NCI-H82 treated with DMSO at 0.1 percent for 48 hours (cell line): ENCODE measurements around the gene ZKSCAN7.
"Not testable (repeated sequence)": the region's sequence is repeated elsewhere in the genome, so short reads cannot be mapped to it uniquely, and the experiment has no call there.

ENCODE experiments used
- DNase-seq: peaks from one replicate; lab custom pipeline; 2025; ENCODE audit not compliant: unreplicated experiment; lab: John Stamatoyannopoulos, UW

ZKSCAN7 gene

DNA sequence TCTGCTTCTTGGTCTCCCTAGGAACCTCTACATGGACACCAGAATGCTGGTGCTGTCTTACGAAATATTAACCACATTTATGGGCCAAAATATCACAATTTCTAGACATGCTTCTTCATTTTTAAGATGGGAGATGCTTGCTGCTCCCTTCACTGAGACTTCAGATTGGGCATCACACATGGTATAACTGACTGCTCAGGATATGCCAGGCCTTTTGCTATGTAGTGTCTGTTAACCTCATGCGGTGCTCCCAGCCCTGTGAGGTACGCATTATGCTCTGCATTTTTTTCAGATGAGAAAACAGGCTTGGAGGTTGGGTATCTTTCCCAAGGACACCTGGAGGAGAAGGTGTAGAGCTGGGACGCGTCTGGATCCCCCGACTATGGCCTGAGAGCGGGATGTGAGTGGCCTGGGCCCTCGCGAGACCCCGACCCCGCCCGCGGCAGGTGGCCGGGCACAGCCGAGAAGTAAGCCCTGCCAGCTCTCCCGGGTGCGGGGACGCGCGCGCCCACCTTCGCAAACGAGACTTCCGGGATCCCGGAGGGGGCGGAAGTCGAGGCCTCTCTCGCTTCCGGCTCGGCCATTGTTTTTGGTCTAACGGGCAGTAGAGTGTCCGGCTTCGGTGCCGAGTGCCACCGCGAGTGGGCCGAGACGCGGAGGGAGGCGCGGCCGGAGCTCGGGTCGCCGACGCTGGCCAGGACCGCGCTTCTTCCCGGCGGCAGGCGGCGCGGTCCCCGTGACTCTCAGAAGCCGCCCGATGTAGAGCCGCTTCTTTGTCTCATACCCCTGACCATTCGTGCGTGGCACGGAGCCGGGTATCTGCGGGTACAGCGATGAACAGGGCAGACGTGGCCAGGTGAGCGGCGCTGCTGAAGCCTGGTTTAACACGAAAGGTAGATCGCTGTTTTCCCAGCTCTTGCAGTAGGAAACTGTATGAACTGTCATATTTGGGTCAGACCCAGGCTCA, at the start of gene ZKSCAN7:
ZKSCAN7 (plus strand) TSS at position 568 of the 967 bp plus-strand sequence. CDS start 1,855 bp downstream, outside the sequence.
- DNase-seq: no peak

DNA sequence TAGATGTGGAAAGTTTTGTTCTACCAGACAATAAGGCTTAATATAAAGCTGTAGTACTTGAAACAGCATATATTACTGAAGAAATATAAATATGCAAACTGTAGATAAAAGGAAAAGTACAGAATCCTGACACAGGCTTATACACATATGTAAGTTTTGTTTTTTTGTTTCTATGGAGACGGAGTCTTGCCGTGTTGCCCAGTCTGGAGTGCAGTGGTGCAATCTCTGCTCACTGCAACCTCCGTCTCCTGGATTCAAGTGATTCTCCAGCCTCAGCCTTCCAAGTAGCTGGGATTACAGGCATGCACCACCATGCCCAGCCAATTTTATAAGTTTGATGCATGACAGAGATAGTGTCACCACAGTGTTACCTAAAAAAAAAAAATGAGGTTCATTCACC, 48.4 kb upstream of the ZKSCAN7 start:
- DNase-seq: no peak

- DNase-seq: no peak
These were observed 48.0 kb upstream of the ZKSCAN7 start for GRCh38 chr3:44506961-44507360.

GRCh38 chr3:44509393-44509921, 45.5 kb upstream of the ZKSCAN7 start:
- no peak for DNase-seq

GRCh38 chr3:44510000-44510368, 45.0 kb upstream of the ZKSCAN7 start:
- no peak for DNase-seq

DNA sequence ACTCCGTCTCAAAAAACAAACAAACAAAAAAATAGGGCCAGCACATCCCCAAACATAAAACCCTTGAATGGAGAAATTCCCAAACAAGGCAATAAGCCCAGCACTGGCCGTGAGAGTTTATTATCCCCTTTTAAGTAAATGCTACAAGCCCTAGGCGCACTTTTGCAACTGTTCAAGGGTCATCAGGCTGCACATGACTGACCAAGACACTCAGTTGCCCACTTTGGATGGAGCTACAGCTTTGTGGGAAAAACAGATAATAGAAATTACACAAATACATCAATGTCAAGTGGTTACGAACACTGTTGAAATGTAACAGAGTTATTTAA, 43.8 kb upstream of the ZKSCAN7 start:
- DNase-seq: no peak

- no peak for DNase-seq
These were observed 41.5 kb upstream of the ZKSCAN7 start for GRCh38 chr3:44513513-44513912.

GRCh38 chr3:44516230-44516629, 38.8 kb upstream of the ZKSCAN7 start:
- no peak for DNase-seq

GRCh38 chr3:44518782-44519156, 36.2 kb upstream of the ZKSCAN7 start:
- no peak for DNase-seq

DNA sequence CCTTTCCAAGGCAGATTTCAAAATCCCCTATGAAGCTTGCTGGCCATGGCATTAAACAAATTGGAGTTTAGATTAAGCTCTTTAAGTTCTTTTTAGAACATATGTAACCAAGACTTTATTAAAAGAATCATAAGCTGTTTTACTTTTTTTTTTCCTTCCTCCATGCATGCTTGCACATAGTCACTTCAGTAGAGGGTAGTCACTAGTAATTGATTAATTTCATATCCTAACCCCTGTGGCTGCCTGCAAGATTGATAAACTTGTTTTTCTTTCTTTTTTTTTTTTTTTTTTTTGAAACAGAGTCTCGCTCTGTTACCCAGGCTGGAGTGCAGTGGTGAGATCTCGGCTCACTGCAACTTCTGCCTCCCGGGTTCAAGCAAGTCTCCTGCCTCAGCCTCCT, 33.3 kb upstream of the ZKSCAN7 start:
- no peak for DNase-seq

DNA sequence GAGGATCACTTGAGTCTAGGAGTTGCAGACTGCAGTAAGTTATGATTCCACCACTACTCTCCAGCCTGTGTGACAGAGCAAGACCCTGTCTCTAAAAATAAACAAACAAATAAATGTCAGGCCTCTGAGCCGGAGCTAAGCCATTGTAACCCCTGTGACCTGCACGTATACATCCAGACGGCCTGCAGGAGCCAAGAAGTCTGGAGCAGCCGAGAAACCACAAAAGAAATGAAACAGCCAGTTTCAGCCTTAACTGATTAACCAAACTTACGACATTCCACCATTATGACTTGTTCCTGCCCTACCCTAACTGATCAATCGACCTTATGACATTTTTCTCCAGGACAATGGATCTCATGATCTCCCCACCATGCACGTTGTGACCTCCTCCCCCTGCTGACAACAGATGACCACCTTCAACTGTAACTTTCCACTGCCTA, 32.5 kb upstream of the ZKSCAN7 start:
- DNase-seq: no peak

GRCh38 chr3:44525060-44525459, 29.9 kb upstream of the ZKSCAN7 start:
- DNase-seq: no peak

- DNase-seq: no peak
These were observed 25.1 kb upstream of the ZKSCAN7 start for GRCh38 chr3:44529927-44530326.

GRCh38 chr3:44530911-44531310, 24.1 kb upstream of the ZKSCAN7 start:
- no peak for DNase-seq

DNA sequence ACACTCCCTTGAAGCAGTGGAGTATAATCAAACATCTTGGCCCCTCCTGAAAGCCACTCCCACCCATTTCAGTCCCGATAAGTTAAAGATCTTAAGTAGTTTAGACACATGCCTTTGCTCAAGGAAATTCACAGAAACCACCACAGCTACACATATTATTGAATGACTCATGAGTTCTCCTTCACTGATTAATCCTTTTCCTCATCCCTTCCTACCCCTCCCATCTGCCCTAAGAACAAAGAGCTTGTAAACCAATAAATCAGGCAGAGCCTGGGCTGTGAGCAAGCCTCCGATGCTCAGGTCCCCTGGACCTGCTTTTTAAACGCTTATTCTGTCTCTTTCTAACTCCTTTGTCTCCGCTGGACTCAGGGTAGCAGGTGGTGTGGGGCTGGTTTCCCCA, 20.3 kb upstream of the ZKSCAN7 start:
- DNase-seq: not testable (repeated sequence)

- no peak for DNase-seq
These were observed 19.6 kb upstream of the ZKSCAN7 start for GRCh38 chr3:44535364-44535763.

- not testable (repeated sequence) for DNase-seq
These were observed 10.2 kb upstream of the ZKSCAN7 start for GRCh38 chr3:44544811-44545210.

DNA sequence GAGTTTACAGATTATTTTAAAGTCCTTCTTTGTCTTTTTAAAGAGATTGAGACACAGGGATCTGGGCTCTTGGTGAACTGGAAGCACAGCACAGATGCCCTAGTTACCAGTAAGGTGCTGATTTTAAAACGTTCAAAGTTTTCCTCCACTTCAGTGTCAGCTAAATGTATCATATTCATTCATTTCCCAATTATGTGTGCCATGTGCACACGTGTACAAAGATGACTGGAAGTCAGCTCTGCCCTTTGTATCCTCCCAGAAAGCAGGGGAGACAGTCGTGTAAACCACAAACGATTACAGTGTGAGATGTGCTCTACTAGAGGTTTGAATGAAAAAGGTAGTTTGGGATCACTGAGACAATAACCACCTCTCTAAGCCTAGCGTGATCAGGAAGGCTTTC, 730 bp downstream of the ZKSCAN7 start:
- DNase-seq: no peak

DNA sequence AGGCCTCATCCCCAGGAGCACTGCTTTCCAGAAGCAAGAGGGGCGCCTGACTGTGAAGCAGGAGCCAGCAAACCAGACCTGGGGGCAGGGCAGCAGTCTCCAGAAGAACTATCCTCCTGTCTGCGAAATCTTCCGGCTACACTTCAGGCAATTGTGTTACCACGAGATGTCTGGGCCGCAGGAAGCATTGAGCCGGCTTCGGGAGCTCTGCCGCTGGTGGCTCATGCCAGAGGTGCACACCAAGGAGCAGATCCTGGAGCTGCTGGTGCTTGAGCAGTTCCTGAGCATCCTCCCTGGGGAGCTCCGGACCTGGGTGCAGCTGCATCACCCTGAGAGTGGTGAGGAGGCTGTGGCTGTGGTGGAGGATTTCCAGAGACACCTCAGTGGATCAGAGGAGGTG, 2.1 kb downstream of the ZKSCAN7 start:
- DNase-seq: no peak

DNA sequence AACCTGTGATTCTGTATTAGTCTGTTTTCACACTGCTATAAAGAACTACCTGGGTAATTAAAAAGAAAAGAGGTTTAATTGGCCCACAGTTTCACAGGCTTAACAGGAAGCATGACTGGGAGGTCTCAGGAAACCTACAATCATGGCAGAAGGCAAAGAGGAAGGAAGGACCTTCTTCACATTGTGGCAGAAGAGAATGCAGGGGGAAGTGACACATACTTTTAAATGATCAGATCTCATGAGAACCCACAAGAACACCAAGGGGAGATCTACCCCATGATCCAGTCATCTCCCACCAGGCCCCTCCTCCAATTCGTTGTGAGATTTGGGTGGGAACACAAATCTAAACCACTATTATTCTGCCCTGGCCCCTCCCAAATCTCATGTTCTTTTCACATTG, 6.1 kb downstream of the ZKSCAN7 start:
- no peak for DNase-seq

- DNase-seq: no peak
These were observed 7.2 kb downstream of the ZKSCAN7 start for GRCh38 chr3:44562147-44562546.

DNA sequence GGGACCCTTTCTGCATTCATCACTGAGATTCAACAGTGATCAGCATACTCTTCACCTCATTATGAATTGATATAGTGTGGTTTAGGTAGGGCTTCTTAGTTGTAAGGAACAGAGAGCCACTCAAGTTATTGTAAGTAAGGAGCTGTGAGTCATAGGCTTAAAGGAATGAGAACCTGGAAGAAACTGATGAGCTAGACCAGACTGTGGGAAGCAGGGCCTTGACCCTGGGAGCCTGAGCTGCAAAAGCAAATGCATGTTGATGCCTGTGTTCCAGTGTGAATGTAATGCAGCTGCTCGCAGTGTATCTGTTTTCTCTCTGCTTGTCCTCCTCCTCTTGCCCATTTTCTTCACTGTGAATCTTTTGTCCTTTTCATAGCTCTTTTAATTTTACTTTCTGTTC, 13.6 kb downstream of the ZKSCAN7 start:
- DNase-seq: no peak

DNA sequence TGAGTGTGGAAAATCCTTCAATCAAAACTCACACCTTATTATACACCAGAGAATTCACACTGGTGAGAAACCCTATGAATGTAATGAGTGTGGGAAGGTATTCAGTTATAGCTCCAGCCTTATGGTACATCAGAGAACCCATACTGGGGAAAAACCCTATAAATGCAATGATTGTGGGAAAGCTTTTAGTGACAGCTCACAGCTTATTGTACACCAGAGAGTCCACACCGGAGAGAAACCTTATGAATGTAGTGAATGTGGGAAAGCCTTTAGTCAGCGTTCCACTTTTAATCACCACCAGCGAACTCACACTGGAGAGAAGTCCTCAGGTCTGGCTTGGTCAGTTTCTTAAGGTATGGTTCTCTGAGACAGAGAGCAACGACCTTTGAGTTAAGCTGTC, 16.0 kb downstream of the ZKSCAN7 start:
- no peak for DNase-seq
